ENCODE measurements around the gene TMEM184B.
"Not testable (repeated sequence)": the region's sequence is repeated elsewhere in the genome, so short reads cannot be mapped to it uniquely, and the experiment has no call there.

The TMEM184B gene

DNA sequence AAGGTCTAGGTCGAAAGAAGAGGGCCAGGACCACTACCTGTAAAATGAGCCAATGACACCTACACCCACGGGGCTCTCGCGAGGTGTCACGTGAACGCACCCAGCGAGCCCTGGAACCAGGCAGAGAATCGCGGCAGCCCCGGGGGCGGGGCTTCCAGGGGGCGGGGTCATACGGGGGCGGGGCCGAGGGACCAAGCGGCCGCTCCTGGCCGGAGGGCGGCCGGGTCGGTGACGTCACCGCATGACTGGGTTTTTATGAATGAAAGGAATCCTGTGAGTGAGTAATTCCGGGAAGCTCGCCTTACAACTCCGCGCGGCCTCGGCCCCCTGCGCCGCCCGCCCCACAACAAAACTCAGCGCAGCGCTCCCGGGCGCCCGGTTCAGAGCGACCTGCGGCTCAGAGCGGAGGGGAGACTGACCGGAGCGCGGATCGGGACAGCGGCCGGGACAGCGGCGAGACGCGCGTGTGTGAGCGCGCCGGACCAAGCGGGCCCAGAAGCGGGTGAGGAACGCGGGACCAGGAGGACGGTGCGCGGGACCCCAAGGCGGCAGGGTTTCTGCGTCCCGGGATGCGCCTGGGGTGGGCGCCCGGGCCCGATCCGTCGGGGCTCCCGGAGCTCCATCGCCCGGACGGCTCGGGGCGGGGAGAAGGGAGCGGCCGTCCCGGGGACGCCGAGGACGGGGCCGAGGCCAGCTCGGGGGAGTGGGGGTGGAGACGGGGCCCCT, 70.9 kb downstream of the TMEM184B start, which contains the start of gene MAFF:
Gene MAFF (plus strand): TSS at position 284 of the 726 bp plus-strand sequence. CDS start 11,860 bp downstream, outside the sequence.
- DNase-seq, result peak; percentile 93

GRCh38 chr22:38201371-38201710, 71.5 kb downstream of the TMEM184B start:
- no peak for DNase-seq

DNA sequence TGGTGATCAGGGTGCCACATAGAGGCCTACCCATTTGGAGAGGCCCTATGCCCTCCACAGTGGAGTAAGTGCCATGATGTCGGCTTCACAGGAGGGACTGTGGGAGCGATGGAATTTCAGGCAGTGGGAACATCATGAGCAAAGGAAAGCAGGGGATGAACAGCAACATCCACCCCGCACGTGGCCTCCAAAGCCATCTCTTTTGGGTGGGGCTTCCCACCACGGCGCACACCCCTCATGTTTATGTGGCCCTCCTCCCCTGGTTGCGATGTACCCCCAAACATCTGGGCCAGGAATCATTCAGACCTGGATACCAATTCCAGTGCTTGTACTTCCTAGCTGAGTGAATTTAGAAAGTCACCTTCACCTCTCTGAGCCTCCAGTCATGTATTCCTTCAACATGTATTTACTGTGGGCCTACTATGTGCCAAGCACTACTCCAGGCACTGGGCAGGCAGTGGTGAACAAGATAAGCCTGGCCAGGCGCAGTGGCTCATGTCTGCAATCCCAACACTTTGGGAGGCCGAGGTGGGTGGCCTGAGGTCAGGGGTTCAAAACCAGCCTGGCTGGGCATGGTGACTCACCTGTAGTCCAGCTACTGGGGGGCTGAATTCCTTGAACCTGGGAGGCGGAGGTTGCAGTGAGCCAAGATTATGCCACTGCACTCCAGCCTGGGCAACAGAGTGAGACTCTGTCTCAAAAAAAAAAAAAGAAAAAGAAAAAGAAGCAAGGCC, 72.8 kb downstream of the TMEM184B start:
- DNase-seq, result no peak

- no peak for DNase-seq
These were observed 75.9 kb downstream of the TMEM184B start for GRCh38 chr22:38196791-38197419.

GRCh38 chr22:38193580-38193979, 79.2 kb downstream of the TMEM184B start:
- DNase-seq, result no peak

GRCh38 chr22:38192475-38192863, 80.3 kb downstream of the TMEM184B start:
- no peak for DNase-seq

- no peak for DNase-seq
These were observed 80.9 kb downstream of the TMEM184B start for GRCh38 chr22:38191731-38192474.

GRCh38 chr22:38191055-38191454, 81.8 kb downstream of the TMEM184B start:
- no peak for DNase-seq

DNA sequence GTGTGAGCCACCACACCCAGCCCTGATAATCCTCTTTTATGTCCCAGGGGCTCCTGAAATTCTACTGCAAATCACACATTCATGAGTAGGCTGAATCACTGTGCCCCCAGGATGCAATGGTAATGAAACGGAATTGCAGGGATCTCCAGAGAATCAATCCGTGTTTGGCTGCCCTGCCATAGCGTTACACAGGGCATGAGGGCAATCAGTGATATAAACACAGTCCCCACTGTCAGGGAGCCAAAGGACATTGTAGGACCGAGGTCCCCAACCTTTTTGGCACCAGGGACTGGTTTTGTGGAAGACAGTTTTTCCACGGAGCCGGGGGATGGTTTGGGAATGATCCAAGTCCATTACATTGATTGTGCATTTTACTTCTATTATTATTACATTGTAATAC, 82.2 kb downstream of the TMEM184B start:
- DNase-seq, result no peak

DNA sequence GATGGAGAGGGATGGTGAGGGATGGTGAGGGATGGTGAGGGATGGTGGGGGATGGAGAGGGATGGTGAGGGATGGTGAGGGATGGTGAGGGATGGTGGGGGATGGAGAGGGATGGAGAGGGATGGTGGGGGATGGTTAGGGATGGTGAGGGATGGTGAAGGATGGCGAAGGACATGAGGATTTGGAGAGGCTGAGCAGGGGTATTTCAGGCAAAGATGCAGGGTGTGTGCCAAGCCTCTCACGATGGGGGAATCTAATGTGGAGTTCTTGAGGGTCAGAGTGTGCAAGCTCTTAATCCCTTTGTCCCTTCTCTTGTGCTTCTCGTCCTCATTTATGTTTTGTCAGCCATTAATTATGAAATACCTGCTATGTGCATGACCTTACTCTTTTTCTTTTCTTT, 83.7 kb downstream of the TMEM184B start:
- DNase-seq, result no peak

- DNase-seq, result no peak
These were observed 85.2 kb downstream of the TMEM184B start for GRCh38 chr22:38187413-38188212.

DNA sequence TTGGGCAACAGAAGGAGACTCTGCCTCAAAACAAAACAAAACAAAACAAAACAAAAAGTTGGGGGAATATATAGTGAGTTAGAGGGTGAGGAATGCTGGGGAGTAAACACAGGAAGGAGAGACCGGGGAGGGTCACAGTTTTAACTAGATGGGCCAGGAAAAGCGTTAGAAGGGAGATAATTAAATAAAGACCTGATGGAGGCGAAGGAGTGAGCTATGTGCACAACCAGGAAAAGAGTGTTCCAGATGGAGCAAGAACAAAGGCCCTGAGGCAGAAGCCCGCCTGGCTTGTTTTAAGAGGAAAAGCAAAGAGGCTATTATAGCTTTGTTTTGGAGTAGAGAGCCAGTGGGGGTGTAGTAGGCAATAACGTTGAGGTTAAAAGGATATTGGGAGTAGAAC, 86.4 kb downstream of the TMEM184B start:
- DNase-seq, result no peak

DNA sequence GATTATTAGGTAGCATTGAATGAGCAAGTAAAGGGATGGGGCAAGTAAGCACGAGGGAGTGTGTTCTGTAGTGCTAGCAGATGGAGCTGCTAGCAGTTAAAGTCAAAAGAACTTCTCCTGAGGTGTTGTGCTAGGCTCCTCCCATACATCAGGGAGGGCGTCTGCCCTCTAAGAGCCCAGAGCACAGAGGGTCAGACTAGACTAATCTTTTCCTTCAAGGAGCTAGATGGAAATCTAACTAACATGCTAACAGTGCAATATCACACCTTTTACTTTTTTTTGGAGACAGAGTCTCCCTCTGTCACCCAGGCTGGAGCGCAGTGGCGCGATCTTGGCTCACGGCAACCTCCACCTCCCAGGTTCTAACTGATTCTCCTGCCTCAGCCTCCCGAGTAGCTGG, 88.0 kb downstream of the TMEM184B start:
- DNase-seq, result no peak

- DNase-seq, result peak; percentile 99
These were observed 91.2 kb downstream of the TMEM184B start, which contains the start of gene PLA2G6 for GRCh38 chr22:38181453-38182200. Gene PLA2G6 (minus strand): TSS chr22:38181830. CDS start chr22:38169426, 12,404 bp downstream.

DNA sequence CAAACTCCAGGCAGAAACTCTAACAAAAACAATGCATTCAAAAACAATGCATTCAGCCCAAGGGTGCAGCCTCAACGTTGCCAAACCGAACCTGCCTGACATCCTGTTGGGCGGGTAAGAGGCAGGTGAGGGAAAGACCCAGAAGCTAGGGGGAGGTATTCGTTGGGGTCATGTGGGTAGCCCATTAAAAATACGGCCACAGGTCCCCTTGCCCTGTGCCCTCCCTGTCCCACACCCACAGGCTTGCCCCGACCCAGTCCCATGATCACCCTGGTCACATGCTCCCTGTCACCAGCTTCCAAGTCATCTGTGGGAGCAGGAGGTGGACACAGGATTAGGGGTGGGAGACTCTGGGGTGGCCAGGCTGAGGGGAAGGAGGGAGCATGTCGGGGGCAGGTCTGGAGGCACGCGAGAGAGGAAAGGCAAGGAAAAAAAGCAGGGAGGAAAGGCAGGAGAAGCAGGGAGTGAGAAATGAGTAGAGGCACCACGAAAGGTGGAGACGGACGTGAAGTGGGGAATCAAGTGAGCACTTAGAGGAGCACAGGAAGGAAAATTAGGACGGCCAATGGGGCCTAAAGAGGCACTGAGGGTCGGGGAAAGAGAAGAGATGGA, 91.9 kb downstream of the TMEM184B start:
- peak; percentile 48 for DNase-seq

DNA sequence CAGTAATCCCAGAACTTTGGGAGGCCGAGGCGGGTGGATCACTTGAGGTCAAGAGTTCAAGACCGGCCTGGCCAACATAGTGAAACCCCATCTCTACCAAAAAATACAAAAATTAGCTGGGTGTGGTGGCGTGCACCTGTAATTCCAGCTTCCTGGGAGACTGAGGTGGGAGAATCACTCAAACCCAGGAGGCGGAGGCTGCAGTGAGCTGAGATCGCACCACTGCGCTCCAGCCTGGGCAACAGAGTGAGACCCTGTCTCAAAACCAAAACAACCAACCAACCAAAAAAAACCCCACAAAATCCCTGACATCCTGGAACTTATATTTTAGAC, 94.2 kb downstream of the TMEM184B start:
- not testable (repeated sequence) for DNase-seq

DNA sequence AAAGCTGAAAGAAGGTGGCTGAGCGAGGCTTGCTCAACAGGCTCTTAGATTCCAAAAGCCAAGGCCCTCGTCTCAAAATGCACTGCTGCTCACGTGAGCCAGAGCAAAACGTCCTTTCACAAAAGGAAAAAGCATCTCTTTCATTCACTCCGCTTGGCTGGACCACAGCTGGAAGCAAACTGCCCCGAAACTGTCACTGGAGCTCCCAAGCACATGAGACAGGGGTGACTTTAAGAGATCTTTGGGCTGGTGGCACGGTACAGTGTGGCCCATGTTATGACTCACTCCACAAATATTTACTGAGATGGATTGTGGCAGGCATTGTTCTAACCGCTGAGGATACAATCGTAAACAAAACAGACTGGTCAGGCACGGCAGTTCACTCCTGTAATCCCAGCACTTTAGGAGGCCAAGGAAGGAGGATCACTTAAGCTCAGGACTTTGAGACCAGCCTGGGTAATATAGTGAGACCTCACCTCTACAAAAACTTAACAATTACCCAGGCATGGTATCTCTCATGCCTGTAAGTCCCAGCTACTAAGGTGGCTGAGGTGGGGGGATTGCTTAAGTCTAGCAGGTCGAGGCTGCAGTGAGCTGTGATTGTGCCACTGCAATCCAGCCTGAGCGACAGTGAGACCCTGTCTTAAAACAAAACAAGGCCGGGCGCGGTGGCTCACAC, 94.7 kb downstream of the TMEM184B start:
- DNase-seq, result no peak

DNA sequence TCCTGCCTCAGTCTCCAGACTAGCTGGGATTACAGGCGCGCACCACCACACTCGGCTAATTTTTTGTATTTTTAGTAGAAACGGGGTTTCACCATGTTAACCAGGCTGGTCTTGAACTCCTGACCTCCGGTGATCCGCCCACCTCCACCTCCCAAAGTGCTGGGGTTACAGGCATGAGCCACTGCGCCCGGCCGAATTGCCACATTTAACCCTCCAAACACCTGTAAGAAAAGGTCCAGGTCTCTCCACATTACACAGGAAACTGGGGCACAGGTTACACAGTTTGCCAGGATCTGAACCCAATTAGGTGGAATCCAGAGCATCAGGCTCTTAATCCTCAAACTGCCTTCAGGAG, 95.3 kb downstream of the TMEM184B start:
- not testable (repeated sequence) for DNase-seq

- peak; percentile 18 for DNase-seq
These were observed 95.8 kb downstream of the TMEM184B start for GRCh38 chr22:38177044-38177443.

- peak; percentile 79 for DNase-seq
These were observed 96.6 kb downstream of the TMEM184B start for GRCh38 chr22:38176170-38176741.
